HepG2 (cell line): Measurements from ENCODE around the gene GRK6. TPM values are rescaled to one million over a fixed set of nuclear protein-coding genes. Genes with fewer than 3 reads are reported as not detected.

ENCODE experiments used
- ATF5 ChIP-seq: sonication (generic); formaldehyde crosslinking; IDR thresholded peaks from 2 replicates; pipeline ENCODE4 v1.4.0; 2020; ENCODE audit warnings: mild to moderate bottlenecking, low read depth, missing genetic modification reagents
- FOXC1 ChIP-seq: sonication (generic); formaldehyde crosslinking; IDR thresholded peaks from 2 replicates; pipeline ENCODE4 v1.8.0; 2022; ENCODE audit warnings: mild to moderate bottlenecking, missing genetic modification reagents, borderline replicate concordance
- GLI4 ChIP-seq: sonication (generic); formaldehyde crosslinking; IDR thresholded peaks from 2 replicates; pipeline ENCODE4 v1.5.1; 2020; ENCODE audit warnings: missing genetic modification reagents, mild to moderate bottlenecking, moderate library complexity, borderline replicate concordance
- GMEB1 ChIP-seq: sonication (generic); formaldehyde crosslinking; IDR thresholded peaks from 2 replicates; pipeline ENCODE4 v1.5.1; 2020; ENCODE audit warnings: missing genetic modification reagents, mild to moderate bottlenecking, borderline replicate concordance
- GZF1 ChIP-seq: sonication (generic); formaldehyde crosslinking; IDR thresholded peaks from 2 replicates; pipeline ENCODE4 v1.5.1; 2020; ENCODE audit warnings: mild to moderate bottlenecking, missing genetic modification reagents
- HCFC1 ChIP-seq: fragments of 150-350 bp; IDR thresholded peaks from 2 replicates; pipeline ENCODE4 v1.6.1; 2014; ENCODE audit warnings: low read depth, low read length
- HDAC2 ChIP-seq: sonication (generic); formaldehyde crosslinking; IDR thresholded peaks from 2 replicates; pipeline ENCODE4 v1.4.0; 2020; ENCODE audit warnings: missing genetic modification reagents
- HOMEZ ChIP-seq: IDR thresholded peaks from 2 replicates; pipeline ENCODE4 v1.6.1; 2016; ENCODE audit warnings: low read depth
- KDM6A ChIP-seq: IDR thresholded peaks from 2 replicates; pipeline ENCODE4 v1.6.1; 2016; ENCODE audit warnings: low read depth
- MEF2D ChIP-seq: sonication (generic); formaldehyde crosslinking; IDR thresholded peaks from 2 replicates; pipeline ENCODE4 v1.5.1; 2020; ENCODE audit warnings: mild to moderate bottlenecking, missing genetic modification reagents
- MIER3 ChIP-seq: IDR thresholded peaks from 2 replicates; pipeline ENCODE4 v1.6.1; 2016; ENCODE audit warnings: missing compliant biosample characterization, borderline replicate concordance
- MLX ChIP-seq: IDR thresholded peaks from 2 replicates; pipeline ENCODE4 v1.6.1; 2016
- NR2F1 ChIP-seq, 2 experiments: fragments of 450-650 bp in 1 of 2; formaldehyde crosslinking in 1 of 2; IDR thresholded peaks; 2 replicates each; pipeline versions ENCODE4 v1.5.0 to v1.6.1; 2016 to 2020; ENCODE audit warnings: mild to moderate bottlenecking in 1 of 2, missing compliant biosample characterization in 1 of 2, missing genetic modification reagents in 1 of 2, moderate library complexity in 1 of 2
- SMYD3 ChIP-seq: sonication (generic); formaldehyde crosslinking; IDR thresholded peaks from 2 replicates; pipeline ENCODE4 v1.8.1; 2023; ENCODE audit warnings: mild to moderate bottlenecking, missing genetic modification reagents
- THRA ChIP-seq: sonication (generic); formaldehyde crosslinking; IDR thresholded peaks from 2 replicates; pipeline ENCODE4 v1.4.0; 2020; ENCODE audit warnings: missing genetic modification reagents, borderline replicate concordance
- ZNF12 ChIP-seq: sonication (generic); formaldehyde crosslinking; IDR thresholded peaks from 2 replicates; pipeline ENCODE4 v1.5.0; 2020; ENCODE audit warnings: missing genetic modification reagents
- ZNF121 ChIP-seq: sonication (generic); formaldehyde crosslinking; IDR thresholded peaks from 2 replicates; pipeline ENCODE4 v1.5.0; 2020; ENCODE audit warnings: mild to moderate bottlenecking, missing genetic modification reagents
- ZNF569 ChIP-seq: sonication (generic); formaldehyde crosslinking; IDR thresholded peaks from 2 replicates; pipeline ENCODE4 v1.5.0; 2020; ENCODE audit warnings: mild to moderate bottlenecking, missing genetic modification reagents, moderate library complexity, borderline replicate concordance
- ZNF605 ChIP-seq: sonication (generic); formaldehyde crosslinking; IDR thresholded peaks from 2 replicates; pipeline ENCODE4 v1.8.0; 2022; ENCODE audit warnings: mild to moderate bottlenecking, missing genetic modification reagents
- ZNF766 ChIP-seq: sonication (generic); formaldehyde crosslinking; IDR thresholded peaks from 2 replicates; pipeline ENCODE4 v1.5.0; 2020; ENCODE audit warnings: missing genetic modification reagents, borderline replicate concordance
- polyA plus RNA-seq, 8 experiments: library from polyadenylated mRNA; depleted of rRNA in 3 of 8; stranded (reverse) in 7 of 8; unstranded in 1 of 8; fragments of >200 nt; fragmentation: Illumina TruSeq in 4 of 8; extraction: Trizol in 4 of 8; gene quantifications; 2 replicates each; pipeline versions ENCODE4 v1.2.1 to v1.2.3, GENCODE V29; 2011 to 2016; ENCODE audit warnings: low read depth in 4 of 8, missing spikeins in 1 of 8, mixed read lengths in 1 of 8; ENCODE audit not compliant: insufficient read depth in 1 of 8
- total RNA-seq, 5 experiments: library from RNA; depleted of rRNA; stranded (reverse); fragments of >200 nt; fragmentation: Illumina TruSeq; extraction: Trizol; gene quantifications; 2 replicates each; pipeline ENCODE4 v1.2.3, GENCODE V29; 2016; ENCODE audit warnings: low read depth in 1 of 5

The GRK6 gene
- total and polyA plus RNA-seq, 2 of the 13 experiments (the other 11 are each of a cell fraction or from before 2014, with no cell fraction given) = 13.2 to 19.9 TPM

GRCh38 chr5:177425801-177426565 is 493 bp upstream of the GRK6 start (continued):
- TF ChIP-seq ZNF12 (CRISPR knock-in tag) (0 out of 2 replicates have a peak, but pooled peaks have one; percentile 27), KDM6A (CRISPR knock-in tag) (no peak), ZNF121 (CRISPR knock-in tag) (no peak), SMYD3 (CRISPR knock-in tag) (0 out of 2 replicates have a peak, but pooled peaks have one; percentile 32), ZNF766 (CRISPR knock-in tag) (no peak), MIER3 (CRISPR knock-in tag) (no peak), ZNF605 (CRISPR knock-in tag) (peak; percentile 75), ZNF569 (CRISPR knock-in tag) (0 out of 2 replicates have a peak, but pooled peaks have one; percentile 49), HDAC2 (CRISPR knock-in tag) (peak; percentile 55; the same call in 1 of the 2 replicates), GZF1 (no peak; the same call in 1 of the 2 replicates), THRA (peak; percentile 12; the same call in 1 of the 2 replicates), NR2F1 (CRISPR knock-in tag; IDR thresholded peaks at IDR 0.05) (peak in 1 of 2 experiments; percentile 40; a peak in 1 of 4 replicates), GLI4 (CRISPR knock-in tag) (0 out of 2 replicates have a peak, but pooled peaks have one; percentile 38), MEF2D (no peak), MLX (CRISPR knock-in tag) (0 out of 2 replicates have a peak, but pooled peaks have one; percentile 8), HOMEZ (CRISPR knock-in tag) (peak; percentile 58), FOXC1 (CRISPR knock-in tag) (no peak), HCFC1 (no peak), GMEB1 (no peak), ATF5 (CRISPR knock-in tag) (no peak)
